HG03025 (cell line): ENCODE measurements around the gene MAGI2.

Experiments
- ATAC-seq: cut with Tn5 transposase; IDR thresholded peaks from one replicate; pipeline ENCODE4 v1.9.1; 2021; ENCODE audit warnings: mild to moderate bottlenecking, moderate library complexity; ENCODE audit not compliant: unreplicated experiment, low FRiP score

The MAGI2 gene

DNA sequence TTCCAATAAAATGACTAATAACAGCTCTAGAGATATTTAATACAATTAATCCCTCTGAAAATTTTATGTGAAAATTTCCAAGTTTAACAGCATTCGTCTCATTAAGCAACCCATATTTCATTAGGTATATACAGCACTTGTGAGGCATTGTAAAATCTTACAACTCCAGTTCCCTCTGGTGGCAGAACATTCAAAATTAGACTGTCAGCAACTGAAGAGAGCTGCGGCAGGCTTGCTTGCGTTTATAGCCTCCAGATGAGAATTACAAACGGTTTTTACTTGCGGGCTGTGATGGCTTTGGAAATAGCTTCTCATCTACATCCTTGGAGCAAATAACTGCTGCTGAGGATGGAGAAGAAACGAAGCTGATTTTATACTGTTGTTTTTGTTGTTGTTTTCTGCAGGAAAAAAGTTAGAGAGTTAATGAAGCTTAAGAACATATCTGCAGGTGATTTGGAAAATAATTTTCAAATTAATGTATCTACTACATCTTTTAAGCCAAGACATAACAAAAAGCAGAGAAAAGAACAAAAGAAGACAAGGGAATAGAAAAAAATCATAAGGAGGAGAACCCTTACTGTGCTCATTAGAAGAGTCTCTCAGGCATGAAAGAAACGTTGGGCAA is 171.3 kb downstream of the MAGI2 start:
- ATAC-seq, result no peak

DNA sequence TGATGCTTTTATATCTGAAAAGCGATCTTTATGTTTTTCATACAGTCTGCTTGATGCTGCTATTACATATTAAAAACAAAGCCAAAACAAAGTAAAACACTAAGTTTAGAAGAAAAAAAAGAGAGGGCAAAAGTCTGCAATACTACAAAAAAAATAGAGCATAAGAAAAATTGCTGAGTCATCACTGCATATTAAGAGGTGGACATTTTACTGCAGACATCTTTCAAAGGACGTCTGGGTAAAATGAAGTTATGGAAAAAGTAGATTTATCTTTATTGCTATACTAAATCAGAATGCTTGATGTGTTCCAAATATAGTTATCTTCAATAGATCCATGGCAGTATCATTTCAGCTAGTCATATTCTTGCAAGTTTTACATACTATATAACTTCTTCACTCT is 172.0 kb downstream of the MAGI2 start:
- ATAC-seq, result no peak

DNA sequence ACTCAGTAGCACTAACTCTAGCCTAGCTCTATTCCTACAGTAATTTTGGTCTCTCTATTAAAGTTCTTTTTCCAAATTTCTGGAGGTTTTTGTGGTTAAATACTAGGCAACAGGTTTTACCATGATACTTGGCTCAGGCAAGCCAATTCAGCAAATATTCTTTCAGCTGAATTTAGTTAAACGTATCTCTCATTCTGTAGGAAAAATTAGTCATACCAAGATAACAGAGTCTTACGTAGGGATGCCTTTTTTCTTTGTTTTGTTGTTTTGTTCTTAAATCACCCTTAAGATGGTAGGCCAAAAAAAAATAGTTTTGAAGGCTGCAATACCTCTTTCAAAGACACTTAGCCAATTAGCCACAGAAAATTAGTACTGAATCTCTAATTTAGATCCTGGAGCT is 180.5 kb downstream of the MAGI2 start:
- ATAC-seq, result no peak

DNA sequence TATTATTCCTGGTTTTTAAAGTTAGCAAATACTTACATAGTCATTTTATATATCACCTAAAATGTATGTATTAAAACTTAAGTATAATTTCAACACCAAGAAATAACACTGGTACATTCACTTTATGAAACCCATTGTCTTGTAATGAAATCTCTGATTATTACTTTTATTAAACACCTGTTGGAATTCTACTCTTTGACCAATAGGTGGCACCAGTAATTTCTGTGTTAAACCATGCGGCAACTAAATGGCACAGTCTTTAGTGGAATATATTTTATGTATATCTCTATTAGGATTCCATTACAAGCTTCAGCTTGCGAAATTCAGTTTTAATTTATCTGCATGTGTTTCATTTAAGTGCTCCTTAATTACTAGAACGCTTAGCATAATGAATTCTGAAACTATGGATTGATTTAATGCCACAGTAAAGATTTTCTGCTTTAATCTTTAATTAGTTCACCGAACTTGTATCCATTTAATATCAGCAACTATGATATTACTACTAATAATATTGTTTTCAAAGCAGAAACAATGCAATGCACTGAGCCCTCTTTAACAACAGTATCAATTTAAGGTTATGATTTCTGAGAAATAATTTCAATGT is 181.3 kb downstream of the MAGI2 start:
- ATAC-seq, result no peak

DNA sequence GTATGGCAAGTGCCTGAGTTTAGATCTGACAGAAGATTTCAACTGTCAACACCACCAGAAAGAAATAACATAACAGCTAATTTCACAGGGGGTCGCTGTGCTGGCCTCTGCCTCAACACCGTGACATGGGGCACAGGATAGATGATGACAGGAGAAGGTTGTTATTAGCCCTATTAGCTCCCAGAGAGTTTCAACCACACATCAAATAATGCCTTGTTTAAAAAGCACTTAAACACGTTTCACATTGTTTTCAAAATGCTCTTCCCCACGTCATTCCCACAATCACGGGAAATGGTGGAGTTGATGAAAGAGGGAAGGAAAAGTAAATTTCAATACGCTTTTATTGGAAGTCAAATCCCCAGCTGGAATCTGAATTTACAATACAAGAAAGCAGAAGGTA is 184.7 kb downstream of the MAGI2 start:
- no peak for ATAC-seq

DNA sequence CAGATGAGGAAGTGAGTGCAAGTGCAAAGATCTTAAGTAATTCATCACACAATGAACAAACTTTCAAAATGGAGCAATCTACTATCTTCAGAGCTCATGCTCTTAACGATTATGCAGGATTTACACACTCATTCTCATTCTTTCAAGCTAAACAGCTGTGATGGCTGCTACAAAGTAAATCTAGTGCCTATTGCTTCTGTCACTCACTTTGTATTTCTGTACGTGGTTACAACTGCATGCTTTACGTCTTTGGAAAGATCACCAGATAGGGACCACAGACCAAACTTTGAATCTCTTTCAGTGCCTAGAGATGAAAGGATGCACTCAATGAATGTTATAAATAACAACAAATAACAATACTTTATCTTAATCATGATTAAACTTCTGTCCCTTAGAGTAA is 194.6 kb downstream of the MAGI2 start:
- ATAC-seq, result no peak

DNA sequence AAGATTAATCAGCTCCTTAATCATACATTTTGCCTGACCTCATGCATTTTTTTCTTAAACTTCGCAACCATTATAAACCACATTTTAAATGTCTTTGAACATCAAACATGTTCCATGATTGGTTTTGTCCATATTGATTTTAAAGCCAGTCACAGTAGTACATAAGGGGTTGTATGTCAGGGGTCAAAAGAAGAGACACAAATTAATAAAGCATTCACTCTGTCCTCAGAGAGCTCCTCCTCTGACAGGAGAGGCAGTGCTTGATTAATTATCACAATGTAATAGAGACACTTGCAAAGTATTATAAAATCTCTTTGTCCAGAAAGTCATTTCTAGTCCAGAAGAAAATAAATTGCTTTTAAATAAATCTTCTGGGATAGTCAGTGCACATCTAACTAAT is 195.5 kb downstream of the MAGI2 start:
- ATAC-seq, result no peak

DNA sequence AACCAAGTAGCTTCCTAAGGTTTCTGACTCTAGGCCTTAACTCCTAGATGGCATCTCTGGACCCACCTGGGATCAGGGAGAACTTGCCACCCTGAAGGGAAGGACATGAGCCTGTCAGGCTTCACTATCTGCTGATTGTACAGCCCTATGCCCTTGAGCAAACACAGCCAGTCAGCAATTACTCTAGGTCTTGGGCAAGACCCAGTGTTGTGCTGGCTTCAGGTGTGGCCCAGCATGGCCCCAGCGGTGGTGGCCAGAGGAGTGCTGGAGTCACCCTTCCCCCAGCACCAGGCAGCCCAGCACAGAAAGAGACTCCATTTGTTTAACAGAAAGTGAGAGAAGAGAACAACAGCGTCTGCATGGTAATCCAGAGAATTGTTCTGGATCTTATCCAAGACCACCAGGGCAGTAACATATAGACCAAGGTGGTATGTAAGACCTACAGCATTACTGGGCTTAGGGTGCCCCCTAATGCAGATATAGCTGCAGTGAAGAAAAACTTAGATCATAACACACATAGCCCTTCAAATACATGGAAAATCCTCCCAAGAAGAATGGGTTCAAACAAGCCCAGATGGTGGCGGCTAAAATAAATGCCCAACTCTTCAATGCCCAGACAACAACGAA is 207.7 kb downstream of the MAGI2 start:
- no peak for ATAC-seq

DNA sequence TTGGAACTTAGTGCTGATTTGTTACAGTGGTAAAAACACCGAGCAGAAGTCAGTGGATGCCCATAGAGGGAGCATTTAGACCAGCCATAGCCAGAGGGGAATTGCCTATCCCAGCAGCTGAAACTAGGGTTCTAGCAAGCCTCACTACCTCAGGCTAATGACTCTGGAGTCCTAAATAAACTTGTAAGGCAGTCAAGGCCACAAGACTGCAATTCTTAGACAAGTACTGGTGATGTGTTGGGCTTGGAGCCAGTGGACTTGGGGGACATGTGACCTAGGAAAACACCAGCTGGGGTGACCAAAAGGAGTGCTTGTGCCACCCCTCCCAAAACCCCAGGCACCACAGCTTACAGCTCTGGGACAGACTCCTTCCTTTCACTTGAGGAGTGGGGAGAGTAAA is 209.0 kb downstream of the MAGI2 start:
- no peak for ATAC-seq

DNA sequence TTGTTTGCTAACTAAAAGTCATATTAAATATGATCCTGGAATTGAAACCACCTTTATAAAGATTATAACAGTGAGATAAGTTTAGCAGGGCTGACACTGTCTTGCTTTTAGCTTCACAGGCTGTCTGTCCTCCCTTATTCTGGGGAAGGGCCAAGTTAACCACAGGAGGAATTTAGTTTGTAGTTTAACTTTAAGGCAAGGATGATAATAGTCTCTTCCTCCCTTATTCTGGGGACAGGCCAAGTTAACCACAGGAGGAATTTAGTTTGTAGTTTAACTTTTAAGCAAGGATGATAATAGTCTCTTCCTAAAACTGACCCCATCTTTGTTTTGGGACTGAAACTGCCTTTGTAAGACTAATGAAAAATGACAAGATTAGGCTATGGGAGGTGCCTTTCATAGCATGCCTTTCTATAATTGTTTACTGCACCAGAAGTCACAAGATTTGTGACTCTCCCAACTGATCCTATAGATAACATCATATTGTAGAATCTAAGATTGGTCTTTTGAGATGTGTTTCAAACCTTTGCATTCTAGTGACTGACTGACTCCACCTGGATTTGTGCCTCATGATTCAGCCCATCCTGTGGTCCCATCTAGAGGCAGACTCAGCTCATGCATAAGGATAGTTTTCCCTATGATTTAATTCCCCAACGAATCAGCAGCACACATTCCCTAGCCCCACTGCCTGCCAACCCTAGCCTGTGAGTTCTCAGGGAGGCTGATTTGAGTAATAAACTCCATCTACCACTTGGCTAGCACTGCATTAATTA is 212.0 kb downstream of the MAGI2 start:
- no peak for ATAC-seq

DNA sequence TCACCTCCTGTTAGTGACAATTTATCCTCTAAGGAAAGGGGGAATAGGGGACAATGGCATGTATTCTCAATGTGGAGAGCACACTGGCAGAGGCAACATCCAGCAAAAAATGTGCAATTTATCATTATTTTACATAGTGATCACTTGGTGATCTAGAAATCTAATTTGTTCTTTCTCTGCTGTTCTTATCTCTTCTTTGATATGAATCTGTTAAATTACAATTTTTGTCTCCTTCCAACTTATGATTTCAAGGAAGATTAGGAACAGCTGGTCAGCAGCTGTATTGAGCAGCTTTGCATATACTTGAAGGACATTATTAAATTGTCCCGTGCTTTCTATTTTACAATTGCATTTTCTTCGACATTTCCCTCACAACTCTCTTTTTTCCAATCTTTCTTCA is 213.1 kb downstream of the MAGI2 start:
- ATAC-seq, result no peak

DNA sequence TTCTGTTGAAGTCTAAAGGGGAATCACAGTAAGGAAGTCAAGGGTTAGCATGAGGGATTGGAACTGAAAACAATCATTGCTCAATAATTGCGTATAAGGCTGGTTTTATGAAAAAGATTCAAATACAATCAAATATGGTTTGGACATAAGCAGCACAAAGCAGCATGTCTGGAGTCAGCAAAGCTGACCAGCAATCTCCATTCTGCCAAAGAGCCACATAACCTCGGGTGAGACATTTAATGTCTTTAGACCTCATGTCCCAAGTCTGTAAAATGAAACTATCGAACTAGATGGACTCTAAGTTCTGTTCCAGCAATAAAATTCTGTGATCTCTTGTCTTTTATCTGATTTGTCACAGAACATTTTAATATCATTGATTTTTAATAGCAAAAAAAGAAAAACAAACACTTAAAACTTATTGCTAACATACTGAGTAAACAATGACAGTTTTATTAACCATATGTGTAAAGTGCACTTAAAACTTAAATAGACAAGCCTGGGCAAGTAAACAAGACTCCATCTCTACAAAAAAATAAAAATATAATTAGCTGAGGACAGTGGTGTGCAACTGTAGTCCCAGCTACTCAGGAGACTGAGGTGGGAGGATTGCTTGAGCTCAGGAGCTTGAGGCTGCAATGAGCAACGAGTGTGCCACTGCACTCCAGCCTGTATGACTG is 217.0 kb downstream of the MAGI2 start:
- ATAC-seq, result no peak

DNA sequence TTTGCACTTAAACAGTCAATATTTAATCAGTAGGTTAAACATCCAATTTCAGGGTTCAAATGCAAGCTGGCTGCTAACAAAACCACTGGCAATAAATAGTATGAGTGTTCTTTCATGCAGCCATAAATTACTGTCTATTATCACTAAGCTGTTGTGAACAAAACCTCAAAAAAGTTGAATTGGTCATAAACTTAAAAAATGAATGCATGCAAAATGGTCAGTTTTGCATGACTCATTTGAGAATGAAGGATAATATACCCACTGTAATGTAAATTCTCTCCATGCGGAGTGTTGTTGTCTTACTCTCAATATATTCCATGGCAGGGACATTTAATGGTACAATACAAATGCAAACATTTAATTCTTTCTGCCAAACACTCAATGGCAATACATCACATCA is 226.4 kb downstream of the MAGI2 start:
- no peak for ATAC-seq

DNA sequence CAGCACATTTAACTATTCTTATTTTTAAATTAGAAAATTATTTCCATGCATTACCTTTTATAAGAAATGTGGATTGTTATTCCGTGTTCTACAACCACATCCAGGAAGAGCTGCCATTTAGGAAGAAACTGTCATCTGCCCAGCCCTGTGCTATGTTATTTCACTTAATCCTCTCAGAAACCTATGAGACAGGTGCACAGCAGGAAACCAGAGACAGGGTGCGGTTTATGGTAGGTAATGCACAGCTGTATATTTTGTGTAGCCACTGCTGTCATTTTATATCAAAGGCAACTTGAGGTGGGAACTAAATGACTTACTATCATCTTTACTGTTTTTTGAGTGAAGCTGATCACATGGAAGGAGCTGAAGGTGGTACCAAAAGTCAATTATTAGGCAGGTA is 232.3 kb downstream of the MAGI2 start:
- no peak for ATAC-seq

DNA sequence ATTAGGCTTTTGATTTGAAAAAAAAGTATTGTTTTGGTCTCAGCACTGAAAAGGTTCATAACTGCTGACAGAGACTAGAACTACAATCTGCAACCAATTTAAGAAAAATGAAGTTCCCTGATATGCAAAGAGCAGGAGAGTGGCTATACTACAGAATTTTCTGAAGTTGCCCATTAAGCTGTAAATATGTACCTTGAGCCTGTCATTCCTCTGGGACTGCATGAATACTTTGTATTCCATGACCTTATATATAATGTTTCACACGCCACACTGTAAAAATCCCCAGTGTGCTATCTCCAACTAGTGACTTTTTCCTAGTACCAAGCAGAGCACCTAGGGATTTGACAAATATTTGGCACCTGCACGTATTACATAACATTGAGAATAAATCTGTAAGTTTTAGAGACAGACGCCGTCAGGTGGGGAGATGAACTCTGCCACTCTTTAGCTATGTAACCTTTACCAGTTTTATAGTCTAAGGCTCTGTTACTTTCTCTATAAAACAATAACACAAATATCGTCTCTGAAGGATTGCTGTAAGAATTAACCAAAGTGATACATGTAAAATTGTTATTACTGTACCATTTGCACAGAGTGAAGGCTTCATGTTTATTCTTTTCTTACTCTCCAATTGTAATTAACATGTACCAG is 235.4 kb downstream of the MAGI2 start:
- no peak for ATAC-seq

DNA sequence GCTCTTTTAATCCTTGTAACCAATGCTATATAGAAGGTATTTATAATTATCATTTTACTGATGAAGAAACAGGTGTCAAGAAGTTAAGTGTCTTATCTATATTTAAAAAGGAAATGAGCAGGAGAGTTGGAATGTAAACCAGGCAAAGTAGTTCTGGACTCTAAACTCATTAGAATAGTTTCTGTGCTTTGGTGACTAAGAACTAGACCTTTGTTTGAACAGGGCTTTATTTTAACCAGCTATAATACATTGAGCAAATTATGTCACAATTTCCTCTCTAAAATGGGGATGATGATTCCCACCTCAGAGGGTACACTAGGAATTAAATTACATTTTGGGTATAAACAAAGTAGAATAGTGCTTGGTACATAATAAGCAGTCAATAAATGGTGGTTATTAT is 236.0 kb downstream of the MAGI2 start:
- no peak for ATAC-seq

DNA sequence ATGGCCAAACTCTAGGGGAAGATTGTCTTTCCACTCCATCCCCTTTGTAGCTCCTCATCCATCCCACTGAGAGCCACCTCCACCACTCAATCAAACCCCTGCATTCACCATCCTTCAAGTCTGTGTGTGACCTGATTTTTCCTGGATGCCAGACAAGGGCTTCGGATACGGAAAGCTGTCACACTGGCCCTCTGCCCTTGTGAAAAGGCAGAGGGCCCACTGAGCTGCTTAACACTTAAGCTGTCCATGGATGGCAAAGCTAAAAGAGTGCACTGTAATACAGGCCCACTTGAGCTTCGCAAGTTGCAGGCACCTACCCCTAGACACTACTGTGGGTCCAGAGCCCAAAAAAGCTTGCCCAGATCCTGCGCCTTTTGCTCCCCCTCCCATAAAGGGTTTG is 237.2 kb downstream of the MAGI2 start:
- ATAC-seq, result no peak

DNA sequence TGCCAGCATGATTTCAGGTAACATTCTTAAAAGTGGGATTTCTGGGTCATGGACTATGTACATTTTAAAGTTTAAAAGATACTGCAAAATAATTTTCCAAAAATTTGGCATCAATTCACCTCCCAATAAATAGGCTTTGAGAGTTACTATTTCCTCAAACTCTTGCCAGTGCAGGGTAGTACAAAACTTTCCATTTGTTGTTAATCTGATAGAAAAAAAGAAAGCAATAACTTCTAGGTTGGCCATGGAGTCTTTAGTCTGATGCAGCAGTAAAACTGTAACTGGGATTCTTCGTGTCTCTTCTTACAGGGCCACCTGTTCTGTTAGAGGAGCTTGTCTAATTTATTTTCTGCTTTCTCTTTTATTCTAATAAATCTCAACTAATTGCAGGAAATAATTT is 241.1 kb downstream of the MAGI2 start:
- ATAC-seq, result no peak

DNA sequence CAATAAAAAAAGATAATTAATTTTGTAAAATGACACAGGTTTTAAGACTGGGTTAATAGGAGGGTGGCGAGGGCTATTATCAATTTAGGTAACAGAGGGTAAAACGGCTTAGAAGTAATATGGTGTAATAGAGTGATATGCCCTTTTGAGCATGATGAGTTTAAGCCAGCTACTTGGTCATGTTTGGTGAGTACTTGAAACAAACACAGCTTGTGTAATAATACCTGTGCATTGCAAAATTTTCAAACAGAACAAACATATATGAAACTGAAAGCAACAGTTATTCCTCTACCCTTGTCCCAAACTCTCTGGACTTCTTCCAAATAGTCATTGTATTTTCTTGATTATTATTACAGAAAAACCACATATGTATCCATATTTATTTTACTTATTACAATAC is 241.7 kb downstream of the MAGI2 start:
- ATAC-seq, result no peak

DNA sequence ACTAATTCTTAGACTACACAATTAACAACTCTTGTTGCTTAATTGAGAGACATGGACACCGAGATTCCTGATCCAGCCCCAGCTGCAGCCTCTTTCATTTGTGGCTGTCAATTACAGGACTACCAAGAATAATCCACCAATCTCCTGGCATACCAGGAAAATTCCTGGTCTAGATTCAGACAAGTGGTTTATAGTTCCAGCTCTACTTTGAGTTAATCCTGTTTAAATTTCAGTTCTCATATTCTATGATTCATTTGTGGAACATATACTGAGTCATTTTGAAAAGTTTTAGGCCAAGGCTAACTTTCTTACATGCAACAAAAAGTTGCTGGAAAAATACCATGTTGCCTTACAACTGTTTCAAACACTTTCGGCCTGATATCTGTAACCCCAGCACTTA is 253.5 kb downstream of the MAGI2 start:
- no peak for ATAC-seq

DNA sequence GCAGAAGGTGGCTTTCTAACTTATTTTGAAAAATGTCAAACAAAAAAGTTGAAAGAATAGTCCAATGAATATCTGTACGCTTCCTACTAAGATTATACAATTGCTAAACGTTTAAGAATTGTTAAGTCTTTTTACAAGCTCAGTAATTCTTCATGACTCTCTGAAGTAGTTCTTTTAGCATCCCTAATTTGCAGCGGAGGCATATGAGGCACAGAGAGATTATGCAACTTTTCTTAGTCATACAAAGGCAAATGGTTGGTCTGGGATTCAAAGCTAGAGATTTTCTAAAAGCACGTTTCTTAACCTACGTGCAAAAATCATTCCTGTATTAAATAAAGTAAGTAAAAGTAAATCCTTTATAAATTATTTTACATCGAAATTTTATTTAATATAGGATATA is 254.2 kb downstream of the MAGI2 start:
- no peak for ATAC-seq
